Measurements from ENCODE around the gene GRIN3B. TPM values are rescaled to one million over a fixed set of nuclear protein-coding genes. Genes with fewer than 3 reads are reported as not detected.
"Not testable (repeated sequence)": the region's sequence is repeated elsewhere in the genome, so short reads cannot be mapped to it uniquely, and the experiment has no call there.

GRIN3B gene
- total RNA-seq, 1 donor from 2014 or later, result 0.46 TPM

DNA sequence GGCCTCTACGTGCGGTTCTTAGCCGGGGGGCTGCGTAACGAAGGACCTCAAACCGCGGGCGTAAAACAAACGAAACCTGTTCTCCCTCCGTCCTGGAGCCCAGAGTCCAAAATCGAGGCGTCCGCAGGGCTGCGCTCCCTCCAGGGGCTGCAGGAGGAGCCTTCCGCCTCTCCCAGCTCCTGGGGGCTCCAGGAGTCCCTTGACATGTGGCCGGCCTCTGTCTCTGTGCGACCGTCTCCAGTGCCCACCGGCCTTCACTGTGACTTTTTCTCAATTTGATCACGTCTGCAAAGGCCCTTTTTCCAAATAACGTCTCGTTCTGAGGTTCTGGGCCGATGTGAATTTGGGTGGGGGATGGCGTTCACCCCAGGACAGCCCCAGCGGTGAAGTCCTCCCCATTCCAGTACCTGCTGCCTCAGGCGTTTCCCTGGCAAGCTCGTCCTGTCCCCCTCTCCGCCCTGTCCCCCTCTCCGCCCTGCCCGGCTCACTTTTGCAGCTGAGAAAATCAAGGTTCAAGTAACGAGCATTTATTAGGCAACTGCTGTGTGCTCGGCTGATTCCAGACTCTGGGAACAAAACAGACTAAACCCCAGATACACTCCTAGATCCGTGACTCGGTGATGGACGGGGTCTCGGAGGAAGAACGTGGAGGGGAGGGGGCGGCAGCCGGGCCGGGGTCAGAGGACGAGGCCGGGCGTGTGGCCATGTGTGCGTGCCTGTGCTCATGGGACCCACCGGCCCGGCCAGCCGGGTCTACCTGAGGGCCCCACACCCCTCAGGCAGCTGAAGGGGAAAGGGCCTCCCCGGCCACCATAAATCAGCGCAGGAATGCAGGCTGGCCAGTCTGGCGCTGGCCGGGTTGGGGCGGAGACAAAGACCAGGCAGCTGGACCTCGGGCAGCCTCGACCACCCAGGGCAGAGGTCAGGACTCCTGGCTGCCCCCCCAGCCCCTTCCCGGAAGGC is 44.1 kb upstream of the GRIN3B start:
- no peak for DNase-seq (ENCODE audit: low read depth)
- TF ChIP-seq, protein P1, sequence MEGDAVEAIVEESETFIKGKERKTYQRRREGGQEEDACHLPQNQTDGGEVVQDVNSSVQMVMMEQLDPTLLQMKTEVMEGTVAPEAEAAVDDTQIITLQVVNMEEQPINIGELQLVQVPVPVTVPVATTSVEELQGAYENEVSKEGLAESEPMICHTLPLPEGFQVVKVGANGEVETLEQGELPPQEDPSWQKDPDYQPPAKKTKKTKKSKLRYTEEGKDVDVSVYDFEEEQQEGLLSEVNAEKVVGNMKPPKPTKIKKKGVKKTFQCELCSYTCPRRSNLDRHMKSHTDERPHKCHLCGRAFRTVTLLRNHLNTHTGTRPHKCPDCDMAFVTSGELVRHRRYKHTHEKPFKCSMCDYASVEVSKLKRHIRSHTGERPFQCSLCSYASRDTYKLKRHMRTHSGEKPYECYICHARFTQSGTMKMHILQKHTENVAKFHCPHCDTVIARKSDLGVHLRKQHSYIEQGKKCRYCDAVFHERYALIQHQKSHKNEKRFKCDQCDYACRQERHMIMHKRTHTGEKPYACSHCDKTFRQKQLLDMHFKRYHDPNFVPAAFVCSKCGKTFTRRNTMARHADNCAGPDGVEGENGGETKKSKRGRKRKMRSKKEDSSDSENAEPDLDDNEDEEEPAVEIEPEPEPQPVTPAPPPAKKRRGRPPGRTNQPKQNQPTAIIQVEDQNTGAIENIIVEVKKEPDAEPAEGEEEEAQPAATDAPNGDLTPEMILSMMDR (conservative IDR thresholded peaks at IDR 0.05; ENCODE audit: low read depth, low read length), result no peak
- H3K4me3 ChIP-seq (ENCODE audit: low read depth, low read length), result no peak overlapping the region

DNA sequence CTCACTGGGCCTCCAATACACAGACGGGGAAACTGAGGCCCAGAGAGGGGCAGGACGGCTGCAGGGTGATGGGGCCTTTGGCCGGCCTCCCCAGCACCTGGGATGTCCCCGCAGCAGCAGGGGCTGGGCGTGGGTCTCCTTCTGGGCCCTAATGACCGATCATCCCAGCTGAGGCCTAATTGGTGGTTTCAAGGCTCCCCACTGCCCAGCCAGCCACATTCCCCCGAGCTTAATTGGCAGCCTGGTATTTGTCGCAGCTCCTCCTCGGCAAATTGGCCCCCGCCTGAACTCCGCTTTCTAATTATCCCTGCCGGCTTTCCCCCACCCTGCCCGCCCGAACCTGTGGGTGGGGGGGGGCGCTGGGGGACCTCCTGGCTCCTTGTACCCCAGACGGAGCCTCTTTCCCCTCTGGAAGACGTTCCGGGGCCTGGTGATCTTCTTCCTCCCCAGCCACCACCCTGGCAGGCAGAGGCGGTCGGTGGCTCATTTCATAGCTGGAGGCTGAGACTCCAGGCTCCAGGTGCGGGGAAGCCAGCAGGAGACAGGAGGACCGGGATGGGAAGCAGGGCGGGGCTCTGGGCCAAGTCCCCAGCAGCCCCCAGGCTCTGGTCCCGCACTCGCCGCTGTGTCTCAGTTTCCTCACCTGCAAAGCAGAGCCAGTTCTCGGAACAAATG is 43.3 kb upstream of the GRIN3B start:
- H3K4me3 ChIP-seq (ENCODE audit: low read depth, low read length), result no peak overlapping the region
- TF ChIP-seq, protein P1 (conservative IDR thresholded peaks at IDR 0.05; ENCODE audit: low read depth, low read length), result no peak
- no peak for DNase-seq (ENCODE audit: low read depth)

DNA sequence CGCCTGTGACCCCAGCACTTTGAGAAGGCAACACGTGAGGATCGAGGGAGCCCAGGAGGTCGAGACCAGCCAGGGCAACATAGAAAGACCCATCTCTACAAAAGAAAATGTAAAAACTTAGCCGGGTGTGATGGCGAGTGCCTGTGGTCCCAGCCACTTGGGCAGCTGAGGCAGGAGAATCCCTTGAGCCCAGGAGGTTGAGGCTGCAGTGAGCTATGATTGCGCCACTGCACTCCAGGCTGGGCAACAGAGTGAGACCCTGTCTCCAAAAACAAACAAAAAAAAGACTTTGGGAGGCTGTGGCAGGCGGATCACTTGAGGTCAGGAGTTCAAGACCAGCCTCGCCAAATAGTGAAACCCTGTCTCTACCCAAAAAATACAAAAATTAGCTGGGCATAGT is 42.6 kb upstream of the GRIN3B start:
- DNase-seq (ENCODE audit: low read depth); H3K4me3 ChIP-seq (ENCODE audit: low read depth, low read length): not testable (repeated sequence)

DNA sequence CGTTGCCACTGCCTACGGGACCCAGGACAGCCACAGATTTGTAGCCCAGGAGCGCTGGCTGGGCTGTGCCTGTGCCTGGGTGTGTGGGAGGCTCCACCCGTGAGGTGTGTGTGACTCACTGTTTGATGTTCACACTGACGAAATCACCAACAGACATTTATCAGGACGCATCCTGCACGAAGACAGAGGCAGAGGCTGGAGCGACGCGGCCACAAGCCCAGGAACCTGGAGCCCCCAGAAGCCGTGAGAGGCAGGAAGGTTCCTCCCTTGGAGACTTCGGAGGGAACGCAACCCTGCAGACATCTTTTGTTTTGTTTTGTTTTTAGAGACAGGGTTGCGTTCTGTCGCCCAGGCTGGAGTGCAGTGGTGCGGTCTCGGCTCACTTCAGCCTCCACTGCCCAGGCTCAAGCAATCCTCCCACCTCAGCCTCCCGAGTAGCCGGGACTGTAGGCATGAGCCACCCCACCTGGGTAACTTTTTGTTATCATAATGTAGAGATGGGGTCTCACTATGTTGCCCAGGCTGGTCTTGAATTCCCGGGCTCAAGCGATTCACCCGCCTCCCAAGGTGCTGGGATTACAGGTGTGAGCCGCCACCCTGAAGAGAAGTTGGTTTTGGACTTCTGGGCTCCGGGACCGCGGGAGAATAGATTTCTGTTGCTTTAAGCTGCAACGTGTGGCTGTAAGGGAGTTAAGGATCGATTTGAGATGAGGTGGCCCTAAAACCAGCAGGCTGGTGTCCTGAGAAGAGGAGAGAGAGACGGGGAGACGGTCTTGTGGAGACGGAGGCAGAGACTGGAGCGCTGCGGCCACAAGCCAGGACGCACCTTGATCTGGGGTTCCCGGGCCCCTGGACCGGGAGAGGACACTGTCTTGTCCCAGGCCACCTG is 41.0 kb upstream of the GRIN3B start:
- DNase-seq (ENCODE audit: low read depth), result no peak
- TF ChIP-seq, protein P1 (conservative IDR thresholded peaks at IDR 0.05; ENCODE audit: low read depth, low read length), result no peak
- no peak overlapping the region for H3K4me3 ChIP-seq (ENCODE audit: low read depth, low read length)

DNA sequence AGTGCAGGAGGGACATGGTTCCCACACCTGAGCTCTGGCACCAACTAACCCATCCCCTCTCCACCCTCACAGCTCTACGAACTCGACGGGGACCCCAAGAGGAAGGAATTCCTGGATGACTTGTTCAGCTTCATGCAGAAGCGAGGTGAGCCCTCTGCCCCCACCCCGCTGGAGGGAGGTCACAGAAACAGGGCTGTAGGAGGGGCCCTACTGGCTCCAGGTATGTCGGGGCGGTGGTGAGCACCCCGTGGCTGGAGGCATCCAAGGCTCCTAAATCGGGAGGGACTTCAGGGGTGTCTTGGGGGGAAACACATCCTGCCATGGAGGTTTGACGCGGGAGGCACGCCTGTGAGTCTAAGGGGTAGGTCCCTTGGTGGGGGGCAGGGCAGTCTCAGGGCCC is 40.2 kb upstream of the GRIN3B start:
- H3K4me3 ChIP-seq (ENCODE audit: low read depth, low read length), result no peak overlapping the region
- DNase-seq (ENCODE audit: low read depth), result no peak
- TF ChIP-seq, protein P1 (conservative IDR thresholded peaks at IDR 0.05; ENCODE audit: low read depth, low read length), result no peak

DNA sequence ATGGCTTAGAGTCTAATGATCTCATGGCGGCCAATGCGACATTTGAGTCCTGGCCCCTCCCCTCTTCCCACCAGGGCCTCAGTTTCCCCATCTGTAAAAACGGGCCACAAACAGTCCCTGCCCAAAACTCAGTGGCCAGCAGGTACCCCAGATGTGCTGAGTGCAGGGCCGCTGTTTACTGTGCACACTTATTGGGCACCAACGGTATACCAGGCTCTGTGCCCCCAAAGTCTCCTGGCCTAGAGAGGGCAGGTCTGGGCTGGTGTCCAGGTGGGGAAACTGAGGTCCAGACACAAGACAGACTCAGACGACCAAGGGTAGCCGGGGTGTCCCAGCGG is 39.6 kb upstream of the GRIN3B start:
- TF ChIP-seq, protein P1 (conservative IDR thresholded peaks at IDR 0.05; ENCODE audit: low read depth, low read length), result no peak
- H3K4me3 ChIP-seq (ENCODE audit: low read depth, low read length), result no peak overlapping the region
- DNase-seq (ENCODE audit: low read depth), result no peak
